ENCODE data around the gene MITF. TPM values are rescaled to one million over a fixed set of nuclear protein-coding genes. Genes with fewer than 3 reads are reported as not detected.
"Not testable (repeated sequence)": the region's sequence is repeated elsewhere in the genome, so short reads cannot be mapped to it uniquely, and the experiment has no call there.

Gene MITF
- polyA plus RNA-seq, 1 donor = 9.0 TPM

GRCh38 chr3:69879051-69879450 lies 139.8 kb downstream of the MITF start:
- DNase-seq = no peak

- DNase-seq = no peak
Observed at GRCh38 chr3:69880069-69880640, 140.9 kb downstream of the MITF start.

GRCh38 chr3:69881051-69881450 lies 141.8 kb downstream of the MITF start:
- no peak for DNase-seq

- no peak for DNase-seq
Observed at GRCh38 chr3:69881756-69882428, 142.6 kb downstream of the MITF start.

GRCh38 chr3:69882560-69882959 lies 143.3 kb downstream of the MITF start:
- no peak for DNase-seq

- DNase-seq = no peak
Observed at GRCh38 chr3:69888040-69888942, 149.0 kb downstream of the MITF start.

GRCh38 chr3:69888943-69889315 lies 149.7 kb downstream of the MITF start:
- no peak for DNase-seq

GRCh38 chr3:69890084-69890483 lies 150.8 kb downstream of the MITF start:
- DNase-seq = no peak

- DNase-seq = no peak
Observed at GRCh38 chr3:69890691-69891090, 151.4 kb downstream of the MITF start.

GRCh38 chr3:69892706-69893105 lies 153.4 kb downstream of the MITF start:
- no peak for DNase-seq

- no peak for DNase-seq
Observed at GRCh38 chr3:69893274-69893673, 154.0 kb downstream of the MITF start.

- DNase-seq = no peak
Observed at GRCh38 chr3:69896095-69896494, 156.8 kb downstream of the MITF start.

- DNase-seq = no peak
Observed at GRCh38 chr3:69900331-69900730, 161.1 kb downstream of the MITF start.

GRCh38 chr3:69901802-69902201 lies 162.5 kb downstream of the MITF start:
- DNase-seq = no peak

GRCh38 chr3:69902386-69902785 lies 163.1 kb downstream of the MITF start:
- DNase-seq = no peak

GRCh38 chr3:69906351-69906966 lies 167.2 kb downstream of the MITF start:
- DNase-seq = no peak

- DNase-seq = no peak
Observed at GRCh38 chr3:69907554-69907953, 168.3 kb downstream of the MITF start.

- not testable (repeated sequence) for DNase-seq
Observed at GRCh38 chr3:69909859-69910258, 170.6 kb downstream of the MITF start.

GRCh38 chr3:69913422-69913821 lies 174.2 kb downstream of the MITF start:
- no peak for DNase-seq

GRCh38 chr3:69914395-69914794 lies 175.1 kb downstream of the MITF start:
- no peak for DNase-seq

GRCh38 chr3:69915726-69916125 lies 176.5 kb downstream of the MITF start:
- no peak for DNase-seq

GRCh38 chr3:69920009-69920408 lies 180.7 kb downstream of the MITF start:
- not testable (repeated sequence) for DNase-seq

GRCh38 chr3:69921651-69922050 lies 182.4 kb downstream of the MITF start:
- DNase-seq = no peak

All from hindlimb muscle (tissue), 1 donor.